Brain microvascular endothelial cell (primary cell): ENCODE data around the gene VPS13C.

Experiments
- DNase-seq: peaks from one replicate; pipeline ENCODE4 v3.0.0-alpha.2; 2020
- H3K27ac ChIP-seq: fragments of 250-450 bp; sonication (Bioruptor Pico); 2 replicates; pipeline ENCODE4 v1.5.1; 2020; ENCODE audit warnings: mild to moderate bottlenecking, moderate library complexity
- H3K27me3 ChIP-seq: fragments of 250-450 bp; sonication (Bioruptor Pico); replicated peaks from 2 replicates; pipeline ENCODE4 v1.5.1; 2020; ENCODE audit warnings: mild to moderate bottlenecking
- H3K36me3 ChIP-seq: fragments of 250-450 bp; sonication (Bioruptor Pico); replicated peaks from 2 replicates; pipeline ENCODE4 v1.5.1; 2020; ENCODE audit warnings: mild to moderate bottlenecking
- H3K4me3 ChIP-seq: 2 replicates; pipeline ENCODE4 v1.5.1; 2011; ENCODE audit warnings: low read depth, mild to moderate bottlenecking, control low read depth, low read length, moderate library complexity
- in situ Hi-C: cut with HindIII; loops from 2 replicates; pipeline ENCODE4 v1.10.0; 2017; ENCODE audit warnings: low sequenced_read_pairs, low pct_ligation_motif_present
- TF ChIP-seq, protein P1 (sequence below): IDR thresholded peaks from 2 replicates; pipeline ENCODE4 v1.5.1; 2011; ENCODE audit warnings: low read depth, mild to moderate bottlenecking, moderate library complexity, low read length, control low read depth, inconsistent platforms; ENCODE audit errors: missing control alignments

Gene VPS13C

GRCh38 chr15:61974759-61975158, 85.5 kb downstream of the VPS13C start:
- in situ Hi-C loops, result no loop called here
- Histone ChIP-seq H3K27ac (no peak overlapping the region), H3K4me3 (no peak overlapping the region), H3K27me3 (no peaks in the 10 kb centered on the region), H3K36me3 (no peaks in the 10 kb centered on the region)
- TF ChIP-seq, protein P1, sequence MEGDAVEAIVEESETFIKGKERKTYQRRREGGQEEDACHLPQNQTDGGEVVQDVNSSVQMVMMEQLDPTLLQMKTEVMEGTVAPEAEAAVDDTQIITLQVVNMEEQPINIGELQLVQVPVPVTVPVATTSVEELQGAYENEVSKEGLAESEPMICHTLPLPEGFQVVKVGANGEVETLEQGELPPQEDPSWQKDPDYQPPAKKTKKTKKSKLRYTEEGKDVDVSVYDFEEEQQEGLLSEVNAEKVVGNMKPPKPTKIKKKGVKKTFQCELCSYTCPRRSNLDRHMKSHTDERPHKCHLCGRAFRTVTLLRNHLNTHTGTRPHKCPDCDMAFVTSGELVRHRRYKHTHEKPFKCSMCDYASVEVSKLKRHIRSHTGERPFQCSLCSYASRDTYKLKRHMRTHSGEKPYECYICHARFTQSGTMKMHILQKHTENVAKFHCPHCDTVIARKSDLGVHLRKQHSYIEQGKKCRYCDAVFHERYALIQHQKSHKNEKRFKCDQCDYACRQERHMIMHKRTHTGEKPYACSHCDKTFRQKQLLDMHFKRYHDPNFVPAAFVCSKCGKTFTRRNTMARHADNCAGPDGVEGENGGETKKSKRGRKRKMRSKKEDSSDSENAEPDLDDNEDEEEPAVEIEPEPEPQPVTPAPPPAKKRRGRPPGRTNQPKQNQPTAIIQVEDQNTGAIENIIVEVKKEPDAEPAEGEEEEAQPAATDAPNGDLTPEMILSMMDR, result no peak
- DNase-seq, result no peak

GRCh38 chr15:61974118-61974517, 86.1 kb downstream of the VPS13C start:
- DNase-seq, result no peak
- TF ChIP-seq, protein P1, result no peak
- in situ Hi-C loops, result no loop called here
- H3K4me3 ChIP-seq, result no peak overlapping the region
- H3K27me3 ChIP-seq, result no peaks in the 10 kb centered on the region
- no peak overlapping the region for H3K27ac ChIP-seq
- no peaks in the 10 kb centered on the region for H3K36me3 ChIP-seq

DNA sequence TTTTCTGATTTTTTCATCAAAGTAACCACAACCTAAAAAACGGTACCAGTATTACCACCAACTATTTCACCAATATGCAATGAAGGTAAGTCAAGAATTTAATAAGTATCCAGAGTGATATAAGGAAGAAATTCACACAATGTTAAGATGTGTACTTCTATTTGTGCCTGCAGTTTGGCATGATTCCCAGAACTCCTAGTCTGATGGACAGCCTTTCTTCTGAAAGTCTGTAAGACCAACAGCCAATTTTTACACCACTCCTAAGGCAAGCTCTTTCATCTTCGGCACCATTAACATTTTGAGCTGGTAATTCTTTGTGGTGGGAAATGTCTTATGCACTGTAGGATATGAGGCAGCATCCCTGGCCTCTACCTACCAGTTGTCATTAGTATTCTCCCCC, 108.3 kb downstream of the VPS13C start:
- H3K27ac ChIP-seq, result no peak overlapping the region
- H3K27me3 ChIP-seq, result no peaks in the 10 kb centered on the region
- TF ChIP-seq, protein P1, result no peak
- in situ Hi-C loops, result no loop called here
- no peaks in the 10 kb centered on the region for H3K36me3 ChIP-seq
- peak; percentile 4 for DNase-seq
- H3K4me3 ChIP-seq, result no peak overlapping the region

GRCh38 chr15:61946778-61947177, 113.5 kb downstream of the VPS13C start:
- in situ Hi-C loops, result no loop called here
- DNase-seq, result no peak
- TF ChIP-seq, protein P1, result no peak
- Histone ChIP-seq H3K4me3 (no peak overlapping the region), H3K27ac (no peak overlapping the region), H3K36me3 (peaks cover 2% of the 10 kb centered on the region), H3K27me3 (no peaks in the 10 kb centered on the region)

DNA sequence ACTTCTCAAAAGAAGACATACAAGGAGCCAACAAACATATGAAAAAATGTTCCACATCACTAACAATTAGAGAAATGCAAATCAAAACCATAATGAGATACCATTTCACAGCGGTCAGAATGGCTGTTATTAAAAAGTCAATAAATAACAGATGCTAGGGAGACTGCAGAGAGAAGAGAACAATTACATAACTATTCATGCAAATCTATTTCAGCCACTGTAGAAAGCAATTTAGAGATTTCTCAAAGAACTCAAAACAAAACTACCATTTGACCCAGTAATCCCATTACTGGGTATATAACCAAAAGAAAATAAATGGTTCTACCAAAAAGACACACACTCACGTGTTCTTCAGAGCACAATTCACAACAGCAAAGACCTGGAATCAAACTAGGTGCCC, 116.3 kb downstream of the VPS13C start:
- Histone ChIP-seq H3K27ac (no peak overlapping the region), H3K4me3 (no peak overlapping the region), H3K36me3 (peaks cover 2% of the 10 kb centered on the region), H3K27me3 (no peaks in the 10 kb centered on the region)
- in situ Hi-C loops, result no loop called here
- TF ChIP-seq, protein P1, result no peak
- no peak for DNase-seq

GRCh38 chr15:61938249-61938648, 122.0 kb downstream of the VPS13C start:
- DNase-seq, result no peak
- no peaks in the 10 kb centered on the region for H3K27me3 ChIP-seq
- in situ Hi-C loops, result no loop called here
- no peak overlapping the region for H3K4me3 ChIP-seq
- no peak overlapping the region for H3K27ac ChIP-seq
- TF ChIP-seq, protein P1, result no peak
- H3K36me3 ChIP-seq, result no peaks in the 10 kb centered on the region
